GM12878 (cell line): ENCODE measurements around the gene PVALEF. TPM values are rescaled to one million over a fixed set of nuclear protein-coding genes. Genes with fewer than 3 reads are reported as not detected.

Experiments used
- ATAC-seq: fragments of 200-7000 bp; cut with Tn5 transposase; 3 replicates; pipeline ENCODE4 v1.9.1; 2020; ENCODE audit warnings: mild to moderate bottlenecking, moderate library complexity
- BruUV-seq: library from RNA; stranded (reverse); fragments of 400-500 nt; replicated peaks from 2 replicates; lab custom pipeline; 2021; lab: Mats Ljungman, UMichigan
- CTCF ChIA-PET: fragments of 300-600 bp; sonication (Branson Sonifier 250); formaldehyde crosslinking; extraction: SDS; loops from one replicate; lab custom pipeline; 2021; ENCODE audit warnings: inconsistent platforms; lab: Yijun Ruan, JAX
- POLR2A ChIA-PET: fragments of 350-600 bp; formaldehyde crosslinking; extraction: SDS; loops from one replicate; lab custom pipeline; 2021; ENCODE audit warnings: inconsistent platforms; lab: Charles Lee
- RAD21 ChIA-PET: fragments of 300-600 bp; sonication (Branson Sonifier 250); formaldehyde crosslinking; loops from one replicate; lab custom pipeline; 2023; ENCODE audit warnings: antibody characterized with exemption; ENCODE audit not compliant: unreplicated experiment; lab: Charles Lee
- SMC1A ChIA-PET: fragments of 300-600 bp; sonication (Branson Sonifier 250); formaldehyde crosslinking; loops from one replicate; lab custom pipeline; 2023; ENCODE audit not compliant: unreplicated experiment, uncharacterized antibody; lab: Charles Lee
- DNase-seq: peaks from one replicate; pipeline ENCODE4 v3.0.0-alpha.2; 2011; ENCODE audit warnings: low read depth, low spot score
- FAIRE-seq: peaks from 3 replicates; lab custom pipeline; 2011; peaks lifted over from hg19 to GRCh38; lab: Jason Lieb, UNC
- H2AFZ ChIP-seq: 2 replicates; pipeline ENCODE4 v1.6.0; 2011; ENCODE audit warnings: low read depth, low read length, control low read depth; ENCODE audit not compliant: control insufficient read depth
- H3K27ac ChIP-seq: 2 replicates; pipeline ENCODE4 v1.5.1; 2011; ENCODE audit warnings: control low read depth; ENCODE audit not compliant: control insufficient read depth, insufficient read depth
- H3K27me3 ChIP-seq, 2 experiments: replicated peaks in 1 of 2; 2 replicates each; pipeline versions ENCODE4 v1.6.0 to v1.6.1; 2011; ENCODE audit warnings: low read length in 1 of 2; ENCODE audit not compliant: control insufficient read depth in 2 of 2, insufficient read depth in 2 of 2
- H3K36me3 ChIP-seq, 2 experiments: 2 replicates each; pipeline ENCODE4 v1.5.1; 2011; ENCODE audit warnings: low read length in 1 of 2; ENCODE audit not compliant: control insufficient read depth in 2 of 2, insufficient read depth in 2 of 2
- H3K4me1 ChIP-seq: 2 replicates; pipeline ENCODE4 v1.6.1; 2011; ENCODE audit warnings: mild to moderate bottlenecking, low read length, moderate library complexity, mixed read lengths; ENCODE audit not compliant: control insufficient read depth, insufficient read depth
- H3K4me2 ChIP-seq: 2 replicates; pipeline ENCODE4 v1.6.0; 2011; ENCODE audit warnings: control low read depth; ENCODE audit not compliant: control insufficient read depth, insufficient read depth
- H3K4me3 ChIP-seq: fragments of 200-600 bp; sonication (generic); 2 replicates; pipeline ENCODE4 v1.5.1; 2016
- H3K79me2 ChIP-seq: 2 replicates; pipeline ENCODE4 v1.6.0; 2011; ENCODE audit warnings: low read length; ENCODE audit not compliant: control insufficient read depth, insufficient read depth
- H3K9ac ChIP-seq: 2 replicates; pipeline ENCODE4 v1.8.0; 2011; ENCODE audit warnings: low read length, control low read depth, mixed read lengths; ENCODE audit not compliant: control insufficient read depth, insufficient read depth
- H3K9me3 ChIP-seq: replicated peaks from 3 replicates; pipeline ENCODE4 v1.5.1; 2011; ENCODE audit warnings: mild to moderate bottlenecking, low read length; ENCODE audit not compliant: control insufficient read depth, insufficient read depth
- H4K20me1 ChIP-seq: 2 replicates; pipeline ENCODE4 v1.6.0; 2011; ENCODE audit not compliant: control insufficient read depth, insufficient read depth
- BACH1 ChIP-seq: fragments of 450-650 bp; IDR thresholded peaks from 2 replicates; pipeline ENCODE4 v1.6.1; 2017; ENCODE audit warnings: mild to moderate bottlenecking, borderline replicate concordance
- BRCA1 ChIP-seq: IDR thresholded peaks from 2 replicates; pipeline ENCODE4 v1.6.1; 2011; ENCODE audit warnings: low read depth, low read length, improper control_type of control experiment
- CREM ChIP-seq: IDR thresholded peaks from 2 replicates; pipeline ENCODE4 v1.6.1; 2014; ENCODE audit warnings: antibody characterized with exemption, low read depth
- HDGF ChIP-seq: fragments of 450-650 bp; IDR thresholded peaks from 2 replicates; pipeline ENCODE4 v1.6.1; 2016; ENCODE audit warnings: antibody characterized with exemption
- IKZF2 ChIP-seq, 2 experiments: fragments of 450-650 bp; IDR thresholded peaks; 2 replicates each; pipeline ENCODE4 v1.6.1; 2017; ENCODE audit warnings: mild to moderate bottlenecking in 2 of 2, moderate library complexity in 2 of 2
- JUNB ChIP-seq: IDR thresholded peaks from 2 replicates; pipeline ENCODE4 v1.6.1; 2016; ENCODE audit warnings: antibody characterized with exemption, mild to moderate bottlenecking
- KLF5 ChIP-seq: fragments of 450-650 bp; IDR thresholded peaks from 2 replicates; pipeline ENCODE4 v1.6.1; 2014; ENCODE audit warnings: mild to moderate bottlenecking; ENCODE audit not compliant: partially characterized antibody
- PKNOX1 ChIP-seq: fragments of 450-650 bp; IDR thresholded peaks from 2 replicates; pipeline ENCODE4 v1.6.1; 2016; ENCODE audit warnings: mild to moderate bottlenecking
- POLR2A ChIP-seq: IDR thresholded peaks from 2 replicates; pipeline ENCODE4 v1.6.1; 2011; ENCODE audit warnings: low read depth, mild to moderate bottlenecking, low read length
- POLR2AphosphoS5 ChIP-seq: IDR thresholded peaks from 2 replicates; pipeline ENCODE4 v1.6.1; 2011; ENCODE audit warnings: mild to moderate bottlenecking, low read length, inconsistent platforms
- RAD51 ChIP-seq: fragments of 450-650 bp; IDR thresholded peaks from 2 replicates; pipeline ENCODE4 v1.6.1; 2016; ENCODE audit warnings: moderate library complexity, mild to moderate bottlenecking, inconsistent platforms
- SIN3A ChIP-seq: IDR thresholded peaks from 2 replicates; pipeline ENCODE4 v1.6.1; 2012; ENCODE audit warnings: low read depth, low read length, improper control_type of control experiment
- SMARCA5 ChIP-seq: fragments of 450-650 bp; IDR thresholded peaks from 2 replicates; pipeline ENCODE4 v1.6.1; 2017; ENCODE audit warnings: mild to moderate bottlenecking
- SP1 ChIP-seq: IDR thresholded peaks from one replicate; pipeline ENCODE4 v1.6.1; 2011; ENCODE audit warnings: low read depth, low read length
- SUPT20H ChIP-seq: IDR thresholded peaks from 2 replicates; pipeline ENCODE4 v1.6.1; 2011; ENCODE audit warnings: low read depth, mild to moderate bottlenecking, low read length, moderate library complexity, borderline replicate concordance; ENCODE audit not compliant: control insufficient read depth
- USF2 ChIP-seq: IDR thresholded peaks from 2 replicates; pipeline ENCODE4 v1.6.1; 2011; ENCODE audit warnings: low read depth, low read length, improper control_type of control experiment, borderline replicate concordance
- ZNF207 ChIP-seq: fragments of 450-650 bp; IDR thresholded peaks from 2 replicates; pipeline ENCODE4 v1.6.1; 2014; ENCODE audit warnings: antibody characterized with exemption, mild to moderate bottlenecking, borderline replicate concordance
- ZNF24 ChIP-seq: fragments of 450-650 bp; IDR thresholded peaks from 2 replicates; pipeline ENCODE4 v1.6.1; 2017; ENCODE audit warnings: antibody characterized with exemption, mild to moderate bottlenecking
- WGBS: methylation state at CpG from one replicate; pipeline ENCODE4 v1.1.6; 2016; ENCODE audit warnings: low lambda C conversion rate; ENCODE audit not compliant: insufficient replicate concordance, insufficient coverage; ENCODE audit errors: missing lambda C conversion rate; 5-methylcytosine and 5-hydroxymethylcytosine counted together
- in situ Hi-C: fragments of 300-500 bp; cut with MboI; formaldehyde crosslinking; loops from 9 replicates; pipeline ENCODE4 v1.14.3; 2018; ENCODE audit warnings: mixed read lengths
- intact Hi-C: fragments of 100-400 bp; cut with micrococcal nuclease; formaldehyde crosslinking; loops from one replicate; pipeline ENCODE4 v1.14.2; 2022; ENCODE audit not compliant: unreplicated experiment
- polyA plus RNA-seq, 11 experiments: library from polyadenylated mRNA; depleted of rRNA in 4 of 11; unstranded in 6 of 11; stranded (reverse) in 5 of 11; fragments of >200 nt; fragmentation: Nextera tagmentation in 4 of 11; fragmentation: Illumina TruSeq in 1 of 11; extraction: Ambion mirVana in 4 of 11; extraction: Trizol in 1 of 11; gene quantifications; 1 replicate in 1 of 11; 2 replicates in 10 of 11; pipeline versions ENCODE4 v1.2.1 to v1.2.3, GENCODE V29; 2011 to 2016; ENCODE audit warnings: inconsistent platforms in 2 of 11, missing spikeins in 2 of 11, low read depth in 1 of 11
- total RNA-seq, 4 experiments: library from RNA; depleted of rRNA in 3 of 4; stranded (reverse); fragments of >200 nt in 3 of 4; fragmentation: Illumina TruSeq in 1 of 4; extraction: Trizol in 1 of 4; gene quantifications; 2 replicates each; pipeline versions ENCODE4 v1.2.1 to v1.2.3, GENCODE V29; 2013 to 2021

Gene PVALEF
- total and polyA plus RNA-seq, 10 of the 15 experiments (the other 5 are each of a cell fraction or from before 2014, with no cell fraction given): not detected

GRCh38 chr17:81159611-81160265, 5.6 kb upstream of the PVALEF start:
- in situ Hi-C loops (no loop called here), intact Hi-C loops (no loop called here)
- 26% methylated on average over 25 of the region's 25 CpGs for WGBS
- RAD21 ChIA-PET: no interaction called here
- DNase-seq (no peak), ATAC-seq (no peak), FAIRE-seq (no peak)
- TF ChIP-seq SIN3A (no peak), SP1 (no peak), USF2 (no peak), SUPT20H (no peak)
- SMC1A ChIA-PET: no interaction called here
- no peaks in the 10 kb centered on the region for H3K9me3 ChIP-seq
- no peaks in the 10 kb centered on the region; a peak in 1 of 4 replicates for H3K27me3 ChIP-seq
- no peaks in the 10 kb centered on the region for H3K36me3 ChIP-seq
- H4K20me1 ChIP-seq: no peaks in the 10 kb centered on the region
- H3K27ac ChIP-seq: no peak overlapping the region
- no peak overlapping the region for H3K4me2 ChIP-seq
- no TSS peak for BruUV-seq
- H3K4me3 ChIP-seq: no peak overlapping the region
- CTCF ChIA-PET: no interaction called here
- POLR2A ChIA-PET: no interaction called here
- no peaks in the 10 kb centered on the region for H3K4me1 ChIP-seq
- H2AFZ ChIP-seq: no peak overlapping the region
- no peak overlapping the region for H3K9ac ChIP-seq
- H3K79me2 ChIP-seq: no peaks in the 10 kb centered on the region

GRCh38 chr17:81160306-81160705, 5.0 kb upstream of the PVALEF start:
- no peak overlapping the region for H3K27ac ChIP-seq
- H3K4me2 ChIP-seq: no peak overlapping the region
- FAIRE-seq (no peak), DNase-seq (no peak), ATAC-seq (no peak)
- H3K4me3 ChIP-seq: no peak overlapping the region
- in situ Hi-C loops (no loop called here), intact Hi-C loops (no loop called here)
- CTCF ChIA-PET: no interaction called here
- RAD21 ChIA-PET: no interaction called here
- no TSS peak for BruUV-seq
- H3K36me3 ChIP-seq: no peaks in the 10 kb centered on the region
- H3K27me3 ChIP-seq: no peaks in the 10 kb centered on the region; a peak in 2 of 4 replicates
- POLR2A ChIA-PET: no interaction called here
- H3K79me2 ChIP-seq: no peaks in the 10 kb centered on the region
- H3K4me1 ChIP-seq: no peaks in the 10 kb centered on the region
- H3K9ac ChIP-seq: no peak overlapping the region
- 4% methylated on average over 22 of the region's 28 CpGs for WGBS
- no peak overlapping the region for H2AFZ ChIP-seq
- SMC1A ChIA-PET: no interaction called here
- no peaks in the 10 kb centered on the region for H4K20me1 ChIP-seq
- no peaks in the 10 kb centered on the region for H3K9me3 ChIP-seq
- no peak for TF ChIP-seq CREM
- no peak for TF ChIP-seq JUNB
- TF ChIP-seq ZNF24: no peak
- no peak for TF ChIP-seq HDGF
- TF ChIP-seq BRCA1: no peak
- TF ChIP-seq RAD51: no peak
- no peak for TF ChIP-seq USF2
- TF ChIP-seq POLR2AphosphoS5: no peak
- no peak for TF ChIP-seq ZNF207
- TF ChIP-seq BACH1: no peak
- TF ChIP-seq SMARCA5: no peak
- no peak for TF ChIP-seq PKNOX1
- no peak for TF ChIP-seq POLR2A
- TF ChIP-seq KLF5: no peak
- TF ChIP-seq IKZF2 (IDR thresholded peaks at IDR 0.05): no peak
